ENCODE measurements around the gene PHKB. TPM values are rescaled to one million over a fixed set of nuclear protein-coding genes. Genes with fewer than 3 reads are reported as not detected.

The PHKB gene
- total RNA-seq, 1 experiment from 2014 or later: 38.8 TPM

GRCh38 chr16:47721006-47721637, 260.0 kb downstream of the PHKB start:
- H2AFZ ChIP-seq (ENCODE audit: low read length): no peak overlapping the region

More at GRCh38 chr16:47721006-47721637, 260.0 kb downstream of the PHKB start:
- Histone ChIP-seq H3K56ac (ENCODE audit: insufficient read length, low read depth, low read length) (no peak overlapping the region), H2BK5ac (ENCODE audit: insufficient read length, low read length) (no peak overlapping the region), H2BK12ac (ENCODE audit: insufficient read length, low read depth, low read length) (no peak overlapping the region), H3K27me3 (ENCODE audit: insufficient read depth, low read length) (no peaks in the 10 kb centered on the region), H3K4ac (ENCODE audit: low read depth, low read length) (no peak overlapping the region), H2BK20ac (ENCODE audit: low read depth, low read length, poor library complexity, severe bottlenecking) (no peak overlapping the region), H4K5ac (ENCODE audit: insufficient read length, low read depth, low read length) (no peak overlapping the region), H3K23me2 (ENCODE audit: insufficient read length, low read depth, low read length, poor library complexity, severe bottlenecking) (no peaks in the 10 kb centered on the region), H3K4me2 (ENCODE audit: insufficient read depth, insufficient read length, low read length) (no peak overlapping the region), H3T11ph (ENCODE audit: low read length) (no peak overlapping the region), H4K91ac (ENCODE audit: insufficient read length, low read depth, low read length) (no peak overlapping the region), H3K27ac (ENCODE audit: insufficient read length, low read depth, low read length) (no peak overlapping the region), H4K20me1 (ENCODE audit: control insufficient read depth, insufficient read depth, insufficient read length) (no peaks in the 10 kb centered on the region), H3K18ac (ENCODE audit: insufficient read length, low read depth, low read length) (no peak overlapping the region), H4K8ac (replicated peaks; ENCODE audit: insufficient read length, low read depth, low read length) (no peak overlapping the region), H3K79me2 (ENCODE audit: insufficient read depth, low read length) (no peaks in the 10 kb centered on the region), H3K4me1 (ENCODE audit: insufficient read depth, low read length) (no peaks in the 10 kb centered on the region; the same call in 1 of the 2 replicates), H3K9me3 (ENCODE audit: control insufficient read depth, low read depth, low read length) (no peaks in the 10 kb centered on the region), H3K23ac (ENCODE audit: insufficient read length, low read depth, low read length) (no peak overlapping the region), H3K9ac (ENCODE audit: extremely low read depth, insufficient read length, low read length) (no peak overlapping the region), H2BK120ac (ENCODE audit: low read depth, low read length, poor library complexity, severe bottlenecking) (no peak overlapping the region), H2BK15ac (ENCODE audit: low read depth, low read length) (no peak overlapping the region), H3K79me1 (ENCODE audit: insufficient read depth, low read depth, low read length, poor library complexity, severe bottlenecking) (no peaks in the 10 kb centered on the region), H3K14ac (ENCODE audit: insufficient read depth, low read length) (no peak overlapping the region), H2AK5ac (ENCODE audit: insufficient read length, low read length) (no peak overlapping the region)
- Mint-ChIP-seq H3K4me3 (no peak overlapping the region), H3K4me1 (peaks cover 10 to 11% of the 10 kb centered on the region in 2 experiments), H3K36me3 (ENCODE audit: insufficient read depth in 1 of 3, low read depth in 3 of 3) (no peaks in the 10 kb centered on the region), H3K27me3 (ENCODE audit: low read depth) (no peaks in the 10 kb centered on the region; the same call in 1 of the 2 replicates), H3K27ac (no peak overlapping the region), H3K9me3 (no peaks in the 10 kb centered on the region)
- TF ChIP-seq CTCF (conservative IDR thresholded peaks at IDR 0.05): no peak
- WGBS (ENCODE audit: extremely low coverage, insufficient read length, low lambda C conversion rate): no CpG with 5 or more reads among the region's 5 CpGs
- no peak for DNase-seq
